Right renal pelvis (tissue), 4 donors: ENCODE results near the gene RGS13. TPM values are rescaled to one million over a fixed set of nuclear protein-coding genes. Genes with fewer than 3 reads are reported as not detected.

Source experiments
- DNase-seq, 4 donors: peaks; one replicate each; pipeline ENCODE4 v3.0.0-alpha.2; 2013; ENCODE audit warnings: low read depth in 4 of 4, low spot score in 3 of 4, missing footprints in 1 of 4
- polyA plus RNA-seq, 4 donors: library from polyadenylated mRNA; unstranded; fragments of 120-200 nt; gene quantifications; one replicate each; pipeline ENCODE4 v1.2.1, GENCODE V29; 2013; ENCODE audit not compliant: insufficient read length in 4 of 4

Gene RGS13
- not detected for polyA plus RNA-seq

GRCh38 chr1:192635939-192636338 is at the start of gene RGS13:
TSS of gene RGS13 (plus strand) at chr1:192636147. CDS start at chr1:192644335, 8,188 bp downstream.
- DNase-seq: no peak

GRCh38 chr1:192587386-192588266 is 48.3 kb upstream of the RGS13 start:
- no peak for DNase-seq

- no peak for DNase-seq
Observed at GRCh38 chr1:192588546-192588945, 47.4 kb upstream of the RGS13 start.

- DNase-seq: no peak
Observed at GRCh38 chr1:192589813-192590212, 46.1 kb upstream of the RGS13 start.

- DNase-seq: no peak
Observed at GRCh38 chr1:192592517-192592916, 43.4 kb upstream of the RGS13 start.

- no peak for DNase-seq
Observed at GRCh38 chr1:192592981-192593708, 42.8 kb upstream of the RGS13 start.

GRCh38 chr1:192595299-192595698 is 40.6 kb upstream of the RGS13 start:
- DNase-seq: no peak

- no peak for DNase-seq
Observed at GRCh38 chr1:192598589-192598988, 37.4 kb upstream of the RGS13 start.

- no peak for DNase-seq
Observed at GRCh38 chr1:192600275-192600674, 35.7 kb upstream of the RGS13 start.

GRCh38 chr1:192601143-192601542 is 34.8 kb upstream of the RGS13 start:
- DNase-seq: no peak

- DNase-seq: no peak
Observed at GRCh38 chr1:192601567-192601966, 34.4 kb upstream of the RGS13 start.

GRCh38 chr1:192602757-192603156 is 33.2 kb upstream of the RGS13 start:
- DNase-seq: no peak

GRCh38 chr1:192603218-192603787 is 32.6 kb upstream of the RGS13 start:
- DNase-seq: no peak

GRCh38 chr1:192604979-192605620 is 30.8 kb upstream of the RGS13 start:
- no peak for DNase-seq

- no peak for DNase-seq
Observed at GRCh38 chr1:192608671-192609070, 27.3 kb upstream of the RGS13 start.

GRCh38 chr1:192609110-192610079 is 26.6 kb upstream of the RGS13 start:
- DNase-seq: no peak

- DNase-seq: no peak
Observed at GRCh38 chr1:192610112-192610889, 25.6 kb upstream of the RGS13 start.

- DNase-seq: no peak
Observed at GRCh38 chr1:192615055-192615454, 20.9 kb upstream of the RGS13 start.

GRCh38 chr1:192620071-192620635 is 15.8 kb upstream of the RGS13 start:
- DNase-seq: no peak
